Stimulated activated CD4-positive, alpha-beta T cell treated with anti-CD3 and anti-CD28 coated beads, TNF-alpha, amount 100 ng/mL, for 24 hours (primary cell): Measurements from ENCODE around the gene PPIA.
"Not testable (repeated sequence)": the region's sequence is repeated elsewhere in the genome, so short reads cannot be mapped to it uniquely, and the experiment has no call there.

Source experiments
- DNase-seq, 3 experiments: peaks; one replicate each; pipeline ENCODE4 v3.0.0-alpha.2; 2020; ENCODE audit warnings: low read depth in 3 of 3

Gene PPIA

GRCh38 chr7:44827567-44827966 lies 31.1 kb downstream of the PPIA start:
- no peak for DNase-seq

DNA sequence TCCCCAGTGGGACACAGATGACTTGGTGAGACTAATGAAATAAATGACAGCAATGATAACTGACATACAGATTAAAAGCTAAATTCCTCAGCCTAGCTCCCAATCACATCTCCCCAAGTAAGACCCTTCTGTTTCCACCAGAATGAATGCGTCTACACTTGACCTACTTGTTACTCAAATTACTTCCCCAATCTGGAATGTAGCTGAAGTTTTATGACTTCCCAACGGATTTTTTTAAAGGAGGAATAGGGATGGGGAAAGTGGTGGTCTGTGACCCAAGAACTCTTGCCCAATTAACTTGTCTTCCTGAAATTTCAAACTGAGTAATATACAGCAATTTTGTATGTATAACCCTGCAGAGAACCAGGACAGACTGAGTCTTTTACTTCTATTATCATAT lies 42.3 kb downstream of the PPIA start:
- DNase-seq, result no peak

DNA sequence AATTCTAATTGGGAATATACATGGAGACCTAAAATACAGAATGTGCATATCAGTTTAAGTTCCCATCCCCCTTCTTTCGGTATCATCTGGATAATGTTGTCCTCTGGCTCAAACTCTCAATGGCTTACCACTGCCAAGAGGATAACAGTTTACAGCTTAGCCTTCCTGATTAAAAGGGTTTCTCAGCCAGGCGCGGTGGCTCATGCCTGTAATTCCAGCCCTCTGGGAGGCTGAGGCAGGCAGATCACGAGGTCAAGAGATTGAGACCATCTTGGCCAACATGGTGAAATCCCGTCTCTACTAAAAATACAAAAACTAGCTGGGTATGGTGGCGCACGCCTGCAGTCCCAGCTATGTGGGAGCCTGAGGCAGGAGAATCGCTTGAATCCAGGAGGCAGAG lies 46.2 kb downstream of the PPIA start:
- DNase-seq, result not testable (repeated sequence)

DNA sequence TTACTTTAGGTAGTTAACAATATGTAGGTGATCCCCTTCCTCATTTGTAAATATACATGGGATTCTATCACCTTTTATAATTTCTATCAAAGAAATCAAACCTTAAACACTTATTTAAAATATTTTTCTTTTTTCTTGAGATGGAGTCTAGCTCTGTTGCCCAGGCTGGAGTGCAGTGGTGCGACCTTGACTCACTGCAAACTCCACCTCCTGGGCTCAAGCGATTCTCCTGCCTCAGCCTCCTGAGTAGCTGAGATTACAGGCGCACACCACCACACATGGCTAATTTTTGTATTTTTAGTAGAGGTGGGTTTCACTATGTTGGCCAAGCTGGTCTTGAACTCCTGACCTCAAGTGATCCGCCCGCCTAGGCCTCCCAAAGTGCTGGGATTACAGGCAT lies 47.0 kb downstream of the PPIA start:
- DNase-seq, result not testable (repeated sequence)

DNA sequence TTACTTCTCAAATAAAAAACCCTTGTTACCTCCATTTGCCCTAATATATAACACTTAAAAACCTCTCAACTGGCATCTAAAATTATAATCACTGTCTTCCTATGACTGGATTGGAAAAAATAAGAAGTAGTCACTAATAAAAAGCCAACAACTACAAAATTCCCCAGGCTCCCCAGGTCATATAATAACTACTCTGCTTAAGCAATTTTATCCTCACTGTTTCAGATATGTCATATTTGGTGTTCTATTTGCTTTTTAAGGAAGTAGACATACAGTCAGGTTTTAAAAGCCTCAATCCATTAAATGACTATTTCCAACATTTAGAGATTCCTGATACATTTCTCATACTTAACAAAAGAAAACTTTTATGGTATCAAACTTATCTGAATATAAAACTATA lies 49.0 kb downstream of the PPIA start:
- DNase-seq, result no peak

GRCh38 chr7:44846390-44846789 lies 49.9 kb downstream of the PPIA start:
- DNase-seq, result not testable (repeated sequence)

- no peak for DNase-seq
These were observed 50.5 kb downstream of the PPIA start for GRCh38 chr7:44846816-44847508.

DNA sequence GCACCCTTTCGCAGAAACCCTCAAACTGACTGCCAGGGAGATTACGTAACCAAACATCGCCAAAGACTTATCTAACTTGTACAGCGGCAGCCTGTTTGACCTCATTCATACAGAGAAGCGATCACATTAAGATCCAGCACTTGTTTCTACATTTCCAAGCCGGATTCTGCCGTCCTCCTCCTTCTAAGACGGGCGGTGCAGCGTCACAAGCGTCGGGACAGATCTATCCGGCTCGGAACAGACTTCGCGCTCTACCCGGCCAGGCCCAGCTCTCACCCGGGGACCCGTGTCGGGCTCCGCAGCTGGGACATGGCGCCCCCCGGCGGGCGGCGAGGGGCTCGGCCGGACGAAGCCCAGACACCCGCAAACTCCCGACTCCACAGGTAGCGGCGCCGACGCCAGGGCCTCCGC lies 51.0 kb downstream of the PPIA start:
- peak; percentile 66 to 78 (median 69) for DNase-seq

- peak; percentile 99 to 100 (median 100) for DNase-seq
These were observed 51.6 kb downstream of the PPIA start, which contains the start of gene H2AZ2 for GRCh38 chr7:44847920-44848634. H2AZ2 (minus strand) TSS chr7:44848087; CDS start chr7:44847971, 116 bp downstream.

DNA sequence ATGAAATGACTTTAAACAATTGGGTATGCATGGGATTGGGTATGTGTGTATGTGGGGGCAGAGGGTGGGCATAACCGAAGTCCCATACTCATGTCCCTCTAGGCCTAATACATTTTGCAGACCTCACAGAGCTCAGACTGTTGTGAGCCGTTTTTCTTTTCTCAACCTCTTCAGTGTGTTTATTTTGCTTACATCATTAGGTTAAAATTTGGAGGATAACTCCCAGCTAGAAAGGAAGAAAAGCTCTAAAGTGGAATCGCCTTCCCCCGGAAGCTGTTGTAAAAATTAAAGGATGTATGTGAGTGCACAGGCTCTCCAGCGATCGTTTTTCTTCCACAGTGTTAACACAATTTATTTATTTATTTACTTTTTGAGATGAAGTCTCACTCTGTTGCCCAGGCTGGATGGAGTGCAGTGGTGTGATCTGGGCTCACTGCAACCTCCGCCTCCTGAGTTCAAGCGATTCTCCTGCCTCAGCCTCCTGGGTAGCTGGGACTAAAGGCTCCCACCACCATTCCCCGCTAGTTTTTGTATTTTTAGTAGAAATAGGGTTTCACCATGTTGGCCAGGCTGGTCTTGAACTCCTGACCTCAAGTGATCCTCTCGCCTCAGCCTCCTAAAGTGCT lies 52.9 kb downstream of the PPIA start:
- no peak for DNase-seq

GRCh38 chr7:44849885-44850544 lies 53.5 kb downstream of the PPIA start:
- DNase-seq, result no peak

- no peak for DNase-seq
These were observed 56.1 kb downstream of the PPIA start for GRCh38 chr7:44852590-44852989.
